GM03348 (cell line): ENCODE measurements around the gene ARL4A.

ENCODE experiments used
- DNase-seq: peaks from one replicate; pipeline ENCODE4 v3.0.0; 2012; ENCODE audit warnings: low spot score

The ARL4A gene

GRCh38 chr7:12726908-12727307, 39.5 kb downstream of the ARL4A start:
- DNase-seq = no peak

DNA sequence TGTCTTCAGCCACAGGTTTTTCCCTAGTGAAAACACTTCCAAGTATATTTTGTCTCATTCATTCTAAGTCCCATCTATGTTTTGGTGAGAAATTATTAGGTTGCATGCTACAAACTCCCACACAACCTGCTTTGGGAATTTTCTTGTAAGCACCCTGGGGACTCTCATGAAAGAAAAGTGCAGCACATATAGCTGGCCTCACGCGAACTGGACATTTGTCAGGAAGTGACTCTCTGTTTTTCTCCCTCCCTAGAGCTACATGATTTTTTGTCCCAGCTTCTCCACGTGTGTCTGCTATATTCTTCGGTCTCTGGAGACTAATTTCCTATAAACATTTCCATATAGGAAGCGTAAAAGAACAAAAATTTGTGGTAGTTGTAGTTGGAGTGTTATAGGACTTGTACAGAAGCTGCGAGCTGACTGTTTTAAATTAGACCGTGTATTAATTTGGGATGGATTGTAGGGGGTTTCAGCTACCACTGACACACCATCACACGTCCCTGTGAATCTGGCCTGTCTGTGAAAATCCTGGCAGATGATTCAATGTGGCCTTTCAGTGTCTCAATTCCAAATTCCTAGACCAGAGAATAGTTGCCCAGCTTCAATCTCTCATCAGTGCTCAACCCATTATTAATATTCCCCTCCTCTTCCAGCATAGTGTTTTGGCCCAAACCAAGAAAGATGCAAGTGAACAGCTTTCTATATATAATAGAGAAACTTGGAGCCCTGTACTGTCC, 40.2 kb downstream of the ARL4A start:
- no peak for DNase-seq

GRCh38 chr7:12728192-12728538, 40.7 kb downstream of the ARL4A start:
- no peak for DNase-seq

DNA sequence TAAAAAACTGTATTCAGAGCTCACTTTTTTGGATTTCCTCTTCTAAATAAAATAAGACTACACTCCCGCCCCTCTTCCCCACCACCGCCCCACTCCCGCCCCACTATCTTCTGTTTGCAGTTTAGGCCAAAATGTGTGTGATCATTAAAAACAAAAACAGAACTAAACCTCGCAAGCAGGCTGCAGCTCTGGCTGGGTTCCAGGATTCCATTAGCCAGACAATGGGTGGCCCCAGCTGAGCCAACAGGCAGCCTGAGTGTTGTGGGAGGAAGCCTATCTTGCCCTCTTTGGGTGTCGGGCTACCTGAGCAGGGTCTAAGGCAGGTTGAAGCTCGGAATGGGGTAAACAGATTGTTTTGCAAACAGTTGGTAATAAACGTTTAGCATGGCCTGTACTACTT, 41.7 kb downstream of the ARL4A start:
- peak; percentile 36 for DNase-seq

DNA sequence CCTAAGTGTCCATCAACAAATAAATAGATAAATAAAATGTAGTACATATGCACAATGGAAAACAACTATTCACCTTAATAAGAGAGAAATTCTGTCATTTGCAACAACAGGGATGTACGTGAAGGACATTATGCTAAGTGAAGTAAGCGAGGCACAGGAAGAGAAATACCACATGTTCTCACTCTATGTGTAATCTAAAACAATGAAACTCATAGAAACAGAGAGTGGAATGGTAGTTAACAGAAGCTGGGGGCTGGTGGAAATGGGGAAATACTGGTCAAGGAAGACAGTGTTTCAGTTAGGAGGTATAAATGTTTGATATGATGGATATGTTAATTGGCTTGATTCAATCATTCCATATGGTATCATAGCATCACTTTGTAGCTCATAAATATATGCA, 43.1 kb downstream of the ARL4A start:
- no peak for DNase-seq

- DNase-seq = peak; percentile 22
Observed at GRCh38 chr7:12731214-12731656, 43.8 kb downstream of the ARL4A start.

DNA sequence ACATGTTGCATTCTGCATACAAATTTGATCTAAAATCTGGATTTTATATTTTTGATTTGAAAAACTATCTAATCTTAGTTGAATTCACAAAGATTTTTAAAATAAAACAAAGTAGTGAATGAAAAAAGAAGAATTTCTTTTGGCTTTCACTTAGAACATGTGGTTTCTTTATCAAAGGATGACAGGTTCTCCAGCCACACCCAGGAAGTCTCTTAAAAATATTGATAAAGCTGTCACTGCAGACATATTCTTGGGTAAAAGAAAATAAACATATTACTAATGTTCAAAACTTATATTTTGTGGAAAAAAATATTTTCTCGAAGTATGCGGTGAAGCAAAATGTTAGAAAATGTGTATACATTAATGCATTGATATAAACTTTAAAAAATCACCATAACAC, 44.3 kb downstream of the ARL4A start:
- DNase-seq = no peak

- no peak for DNase-seq
Observed at GRCh38 chr7:12732428-12732827, 45.0 kb downstream of the ARL4A start.

GRCh38 chr7:12735923-12736322, 48.5 kb downstream of the ARL4A start:
- no peak for DNase-seq

- no peak for DNase-seq
Observed at GRCh38 chr7:12737373-12737772, 49.9 kb downstream of the ARL4A start.

DNA sequence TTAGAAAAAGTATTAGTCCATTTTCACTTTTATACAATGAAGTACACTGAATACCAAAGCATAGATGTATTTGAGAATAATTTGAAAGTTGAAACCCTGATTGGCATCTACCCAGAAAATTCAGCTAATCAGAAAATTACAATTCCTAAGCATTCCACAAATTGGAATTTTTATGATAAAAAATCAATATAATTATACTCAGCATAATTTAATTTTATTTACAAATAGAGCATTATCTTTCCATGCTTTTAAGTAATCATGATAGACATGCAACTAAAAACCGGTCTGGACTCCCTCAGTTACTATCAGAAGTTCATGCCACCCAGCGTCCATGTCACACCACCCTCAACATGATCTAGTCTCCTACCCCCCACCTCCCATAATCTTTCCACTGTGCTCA, 50.4 kb downstream of the ARL4A start:
- no peak for DNase-seq

- no peak for DNase-seq
Observed at GRCh38 chr7:12738665-12739064, 51.2 kb downstream of the ARL4A start.
